Erythroblast (primary cell): Measurements from ENCODE around the gene TXNDC16.

Source experiments
- GATA1 ChIP-seq: IDR thresholded peaks from 2 replicates; pipeline ENCODE4 v1.6.1; 2011; ENCODE audit warnings: low read depth, mild to moderate bottlenecking, control low read depth, low read length, moderate library complexity
- POLR2A ChIP-seq: IDR thresholded peaks from 2 replicates; pipeline ENCODE4 v1.6.1; 2011; ENCODE audit warnings: mild to moderate bottlenecking, low read length

DNA sequence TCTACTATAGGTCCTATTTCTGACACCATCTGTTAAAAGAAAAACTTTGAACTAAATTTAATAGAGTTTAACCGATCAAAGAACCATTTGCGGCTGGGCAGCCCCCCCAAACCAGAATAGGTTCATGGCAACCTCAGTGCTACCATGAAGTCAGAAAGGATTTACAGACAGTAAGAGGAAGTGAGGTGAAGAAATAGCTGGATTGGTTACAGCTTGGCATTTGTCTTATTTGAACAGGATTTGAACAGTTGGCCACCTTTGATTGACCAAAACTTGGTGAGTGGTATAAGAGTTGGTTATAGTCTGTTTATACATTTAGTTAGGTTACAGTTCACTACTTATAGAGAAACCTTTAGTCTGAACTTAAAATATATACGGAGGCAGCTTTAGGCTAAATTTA lies 88.9 kb downstream of the TXNDC16 start:
- no peak for TF ChIP-seq POLR2A
- no peak for TF ChIP-seq GATA1
